Stimulated activated CD4-positive, alpha-beta T cell treated with anti-CD3 and anti-CD28 coated beads, Interleukin-15, amount 100 ng/mL, for 24 hours (primary cell): ENCODE measurements around the gene KLHL2.
A peak's percentile ranks its signal among the peaks of the same experiment; 100 is the strongest.

Experiments used
- DNase-seq: peaks from one replicate; pipeline ENCODE4 v3.0.0-alpha.2; 2020

KLHL2 gene

GRCh38 chr4:165293927-165294649, 86.7 kb downstream of the KLHL2 start:
- DNase-seq = no peak

- DNase-seq = no peak
Measured at GRCh38 chr4:165294907-165295306, 87.5 kb downstream of the KLHL2 start.

- no peak for DNase-seq
Measured at GRCh38 chr4:165297626-165298025, 90.3 kb downstream of the KLHL2 start.

- DNase-seq = no peak
Measured at GRCh38 chr4:165299399-165300060, 92.2 kb downstream of the KLHL2 start.

GRCh38 chr4:165301833-165302232, 94.5 kb downstream of the KLHL2 start:
- peak; percentile 11 for DNase-seq

- DNase-seq = no peak
Measured at GRCh38 chr4:165302658-165303057, 95.3 kb downstream of the KLHL2 start.

GRCh38 chr4:165308166-165308565, 100.8 kb downstream of the KLHL2 start:
- DNase-seq = no peak

- no peak for DNase-seq
Measured at GRCh38 chr4:165308606-165309005, 101.2 kb downstream of the KLHL2 start.

GRCh38 chr4:165309456-165309855, 102.1 kb downstream of the KLHL2 start:
- DNase-seq = no peak

- DNase-seq = no peak
Measured at GRCh38 chr4:165312506-165312905, 105.1 kb downstream of the KLHL2 start.

GRCh38 chr4:165319030-165319429, 111.7 kb downstream of the KLHL2 start:
- DNase-seq = no peak

- no peak for DNase-seq
Measured at GRCh38 chr4:165319509-165319908, 112.1 kb downstream of the KLHL2 start.

- DNase-seq = no peak
Measured at GRCh38 chr4:165324236-165324917, 117.0 kb downstream of the KLHL2 start.

GRCh38 chr4:165324918-165325304, 117.5 kb downstream of the KLHL2 start:
- DNase-seq = no peak

- no peak for DNase-seq
Measured at GRCh38 chr4:165325732-165326512, 118.6 kb downstream of the KLHL2 start.

GRCh38 chr4:165326831-165327210, 119.5 kb downstream of the KLHL2 start:
- DNase-seq = peak; percentile 20

GRCh38 chr4:165327211-165328100, 120.1 kb downstream of the KLHL2 start, which contains the start of gene MSMO1:
Gene MSMO1, plus strand, starts transcription at chr4:165327669. Its CDS starts 5,702 bp downstream, at chr4:165333371.
- DNase-seq = peak; percentile 98

GRCh38 chr4:165328101-165328425, 120.7 kb downstream of the KLHL2 start:
- DNase-seq = no peak

- no peak for DNase-seq
Measured at GRCh38 chr4:165328708-165329107, 121.3 kb downstream of the KLHL2 start.

- DNase-seq = no peak
Measured at GRCh38 chr4:165330071-165330470, 122.7 kb downstream of the KLHL2 start.

- no peak for DNase-seq
Measured at GRCh38 chr4:165330666-165331065, 123.3 kb downstream of the KLHL2 start.

GRCh38 chr4:165331359-165331758, 124.0 kb downstream of the KLHL2 start:
- DNase-seq = no peak
